Gastroesophageal sphincter (tissue), 4 donors: Measurements from ENCODE around the gene TRAF3. TPM values are rescaled to one million over a fixed set of nuclear protein-coding genes. Genes with fewer than 3 reads are reported as not detected.

ENCODE experiments used
- ATAC-seq: fragments of 150-250 bp; one replicate; pipeline ENCODE4 v1.9.1; 2016; ENCODE audit warnings: mild to moderate bottlenecking, moderate library complexity
- H3K27ac ChIP-seq, 4 donors: fragments of 200-600 bp; sonication (generic) in 3 of 4; 1 replicate in 3 of 4; 2 replicates in 1 of 4; pipeline ENCODE4 v1.5.1; 2016 to 2019
- H3K27me3 ChIP-seq: fragments of 200-600 bp; sonication (generic); one replicate; pipeline ENCODE4 v1.5.1; 2019
- H3K36me3 ChIP-seq, 2 donors: fragments of 200-600 bp; sonication (generic); one replicate each; pipeline ENCODE4 v1.5.1; 2019; ENCODE audit warnings: control low read depth in 1 of 2
- H3K4me1 ChIP-seq, 3 donors: fragments of 200-600 bp; sonication (generic); 1 replicate in 2 of 3; 2 replicates in 1 of 3; pipeline ENCODE4 v1.5.1; 2016 to 2019; ENCODE audit warnings: control low read depth in 2 of 3
- H3K4me3 ChIP-seq, 2 donors: fragments of 200-600 bp; sonication (generic); one replicate each; pipeline ENCODE4 v1.5.1; 2019; ENCODE audit warnings: mild to moderate bottlenecking in 1 of 2, moderate library complexity in 1 of 2
- H3K9me3 ChIP-seq, 3 donors: fragments of 200-600 bp; sonication (generic); one replicate each; pipeline ENCODE4 v1.5.1; 2017 to 2019; ENCODE audit warnings: control low read depth in 2 of 3
- EP300 ChIP-seq: sonication (generic); formaldehyde crosslinking; IDR thresholded peaks from one replicate; pipeline ENCODE4 v1.6.1; 2017; ENCODE audit warnings: antibody characterized with exemption, mild to moderate bottlenecking
- POLR2A ChIP-seq, 2 donors: fragments of 450-650 bp; IDR thresholded peaks; one replicate each; pipeline ENCODE4 v1.6.1; 2017; ENCODE audit warnings: antibody characterized with exemption in 2 of 2, mild to moderate bottlenecking in 2 of 2, moderate library complexity in 1 of 2
- POLR2AphosphoS5 ChIP-seq: sonication (generic); formaldehyde crosslinking; IDR thresholded peaks from one replicate; pipeline ENCODE4 v1.6.1; 2017; ENCODE audit warnings: antibody characterized with exemption
- WGBS, 2 donors: methylation state at CpG; one replicate each; pipeline ENCODE4 v1.1.5; 2018; ENCODE audit warnings: low coverage in 1 of 2; 5-methylcytosine and 5-hydroxymethylcytosine counted together
- total RNA-seq, 4 donors: library from RNA; depleted of rRNA; stranded (reverse); fragments of >200 nt; gene quantifications; one replicate each; pipeline ENCODE4 v1.1.0, GENCODE V29; 2016
- TF ChIP-seq, protein P1 (sequence below), 4 experiments: fragments of 200-600 bp in 2 of 4; fragments of 450-650 bp in 2 of 4; sonication (generic) in 1 of 4; IDR thresholded peaks; one replicate each; pipeline ENCODE4 v1.5.1; 2017 to 2019; ENCODE audit warnings: antibody characterized with exemption in 4 of 4, mild to moderate bottlenecking in 2 of 4, moderate library complexity in 2 of 4

The TRAF3 gene
- total RNA-seq, 4 donors from 2014 or later = 10.9 to 29.0 (median 18.7) TPM

DNA sequence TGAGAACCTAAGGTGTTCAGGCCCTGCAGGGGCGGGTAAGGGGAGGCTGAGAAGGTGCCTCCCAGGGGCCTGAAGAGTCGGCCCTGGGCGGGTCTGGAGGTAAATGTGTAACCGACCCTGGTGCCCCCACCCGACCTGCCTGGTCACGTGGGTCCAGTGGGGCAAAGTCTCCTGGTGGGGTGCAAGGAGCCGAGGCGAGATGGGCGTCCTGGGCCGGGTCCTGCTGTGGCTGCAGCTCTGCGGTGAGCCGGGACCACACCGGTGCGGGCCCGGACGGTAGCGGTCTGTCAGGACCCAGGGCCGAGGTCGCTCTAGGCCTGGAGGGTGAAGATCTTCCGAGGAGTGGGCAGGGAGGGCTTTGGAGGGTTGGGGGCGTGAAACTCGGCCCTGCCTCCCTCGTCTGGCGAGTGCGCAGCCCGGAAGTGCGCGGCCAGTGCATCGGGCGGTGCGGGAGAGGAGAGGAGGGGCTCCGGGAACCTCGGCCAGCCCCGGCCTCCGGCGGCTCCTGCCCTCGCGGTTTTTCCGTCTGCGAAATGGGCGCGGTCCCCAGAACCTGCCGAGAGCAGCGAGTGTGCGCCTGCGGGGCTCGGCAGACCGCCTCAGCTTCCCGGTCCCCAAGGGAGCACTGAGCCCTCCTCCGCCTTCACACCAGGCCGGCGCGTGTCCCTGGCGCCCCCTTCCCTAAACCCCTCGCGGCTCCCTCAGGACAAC, 145.4 kb downstream of the TRAF3 start, which contains the start of gene AMN:
Gene AMN (plus strand): TSS at position 174 of the 711 bp plus-strand sequence. CDS start 26 bp downstream, at position 200.
- H3K27me3 ChIP-seq = peaks cover 70% of the 10 kb centered on the region
- 3% methylated on average over 6 to 7 of the region's 56 CpGs for WGBS, 2 donors
- no peak for TF ChIP-seq POLR2AphosphoS5
- TF ChIP-seq, protein P1, sequence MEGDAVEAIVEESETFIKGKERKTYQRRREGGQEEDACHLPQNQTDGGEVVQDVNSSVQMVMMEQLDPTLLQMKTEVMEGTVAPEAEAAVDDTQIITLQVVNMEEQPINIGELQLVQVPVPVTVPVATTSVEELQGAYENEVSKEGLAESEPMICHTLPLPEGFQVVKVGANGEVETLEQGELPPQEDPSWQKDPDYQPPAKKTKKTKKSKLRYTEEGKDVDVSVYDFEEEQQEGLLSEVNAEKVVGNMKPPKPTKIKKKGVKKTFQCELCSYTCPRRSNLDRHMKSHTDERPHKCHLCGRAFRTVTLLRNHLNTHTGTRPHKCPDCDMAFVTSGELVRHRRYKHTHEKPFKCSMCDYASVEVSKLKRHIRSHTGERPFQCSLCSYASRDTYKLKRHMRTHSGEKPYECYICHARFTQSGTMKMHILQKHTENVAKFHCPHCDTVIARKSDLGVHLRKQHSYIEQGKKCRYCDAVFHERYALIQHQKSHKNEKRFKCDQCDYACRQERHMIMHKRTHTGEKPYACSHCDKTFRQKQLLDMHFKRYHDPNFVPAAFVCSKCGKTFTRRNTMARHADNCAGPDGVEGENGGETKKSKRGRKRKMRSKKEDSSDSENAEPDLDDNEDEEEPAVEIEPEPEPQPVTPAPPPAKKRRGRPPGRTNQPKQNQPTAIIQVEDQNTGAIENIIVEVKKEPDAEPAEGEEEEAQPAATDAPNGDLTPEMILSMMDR (IDR thresholded peaks at IDR 0.05) = no peak
- TF ChIP-seq EP300 = no peak
- no peak for TF ChIP-seq POLR2A (IDR thresholded peaks at IDR 0.05)
- no peak for ATAC-seq
- H3K4me3 ChIP-seq = peak within 1 kb of the TSS in 1 of 2 donors; percentile 40
- H3K27ac ChIP-seq = no peak within 1 kb of the TSS
- H3K4me1 ChIP-seq = peaks cover 0 to 19% (median 8%) of the 10 kb centered on the region in 3 donors
- no peaks in the 10 kb centered on the region for H3K9me3 ChIP-seq
- H3K36me3 ChIP-seq = no peaks in the 10 kb centered on the region

DNA sequence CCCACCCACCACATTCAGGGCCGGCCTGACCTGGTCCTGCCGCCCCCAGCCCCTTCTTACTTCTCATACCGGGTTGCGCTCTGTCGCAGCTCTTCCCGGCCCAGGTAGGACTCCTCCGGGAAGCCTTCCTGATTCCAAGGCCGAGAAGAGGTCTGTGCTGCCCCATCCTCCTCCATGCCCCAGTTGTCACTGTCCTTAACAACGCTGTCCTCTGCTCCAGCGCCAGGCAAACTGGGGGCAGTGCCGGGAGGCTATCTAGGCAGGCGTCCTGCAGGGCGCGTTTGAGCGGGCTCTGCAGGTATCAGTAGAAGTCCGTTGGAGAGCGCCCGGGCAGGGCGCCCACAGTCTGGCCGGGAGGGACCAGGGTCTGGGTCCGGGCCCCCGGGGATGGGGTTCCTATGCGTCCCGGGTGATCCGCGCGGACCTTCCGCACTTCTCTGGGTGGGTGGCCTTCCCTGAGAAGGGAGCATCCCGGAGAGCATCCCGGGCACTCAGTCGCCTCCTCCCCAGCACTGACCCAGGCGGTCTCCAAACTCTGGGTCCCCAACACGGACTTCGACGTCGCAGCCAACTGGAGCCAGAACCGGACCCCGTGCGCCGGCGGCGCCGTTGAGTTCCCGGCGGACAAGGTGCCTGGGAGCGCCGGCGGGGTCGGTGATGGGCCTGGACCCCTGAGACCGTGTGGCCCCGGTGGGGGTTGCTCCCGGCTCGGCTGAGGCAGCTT, 146.1 kb downstream of the TRAF3 start:
- H3K27ac ChIP-seq = no peak overlapping the region
- H3K9me3 ChIP-seq = no peaks in the 10 kb centered on the region
- H3K36me3 ChIP-seq = no peaks in the 10 kb centered on the region
- peak overlapping the region in 1 of 2 donors; percentile 40 for H3K4me3 ChIP-seq
- TF ChIP-seq, protein P1 (IDR thresholded peaks at IDR 0.05) = no peak
- TF ChIP-seq POLR2AphosphoS5 (no peak), POLR2A (IDR thresholded peaks at IDR 0.05) (no peak), EP300 (no peak)
- H3K4me1 ChIP-seq = peaks cover under 1 to 25% (median 13%) of the 10 kb centered on the region in 3 donors
- 0% methylated on average over 1 to 6 of the region's 53 CpGs for WGBS, 2 donors
- ATAC-seq = no peak
- H3K27me3 ChIP-seq = peaks cover 77% of the 10 kb centered on the region

DNA sequence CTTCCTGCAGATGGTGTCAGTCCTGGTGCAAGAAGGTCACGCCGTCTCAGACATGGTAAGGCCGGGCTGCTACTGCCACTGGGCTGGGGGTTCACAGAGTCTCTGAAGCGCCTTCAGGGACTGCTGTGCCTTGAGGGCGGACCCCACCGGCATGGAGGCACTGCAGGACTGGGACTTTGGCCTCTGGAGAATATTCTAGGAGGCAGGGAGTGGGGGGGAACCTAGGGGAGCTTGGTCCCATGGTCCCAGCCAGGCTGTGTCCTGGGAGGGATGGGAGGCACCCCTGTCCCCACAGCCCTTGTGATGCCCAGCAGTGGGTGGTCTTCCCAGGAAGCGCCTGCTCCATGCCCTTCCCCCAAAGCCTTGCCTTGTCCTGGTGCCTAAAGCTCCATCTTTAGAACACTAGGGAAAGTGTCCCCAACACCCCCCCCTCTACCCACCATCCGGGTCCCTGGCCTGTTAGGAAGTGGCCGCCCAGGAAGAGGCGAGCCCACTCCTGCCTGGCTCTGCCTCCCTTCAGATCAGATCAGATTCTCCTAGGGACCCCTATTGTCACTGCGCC, 146.8 kb downstream of the TRAF3 start:
- TF ChIP-seq, protein P1 (IDR thresholded peaks at IDR 0.05) = no peak
- TF ChIP-seq POLR2AphosphoS5 (no peak), EP300 (no peak), POLR2A (IDR thresholded peaks at IDR 0.05) (no peak)
- Histone ChIP-seq H3K36me3 (no peaks in the 10 kb centered on the region), H3K27me3 (peaks cover 84% of the 10 kb centered on the region), H3K27ac (no peak overlapping the region), H3K9me3 (no peaks in the 10 kb centered on the region), H3K4me3 (no peak overlapping the region), H3K4me1 (peaks cover 5 to 31% (median 19%) of the 10 kb centered on the region in 3 donors)
- no CpG with 5 or more reads among the region's 11 CpGs for WGBS, 2 donors
- no peak for ATAC-seq

DNA sequence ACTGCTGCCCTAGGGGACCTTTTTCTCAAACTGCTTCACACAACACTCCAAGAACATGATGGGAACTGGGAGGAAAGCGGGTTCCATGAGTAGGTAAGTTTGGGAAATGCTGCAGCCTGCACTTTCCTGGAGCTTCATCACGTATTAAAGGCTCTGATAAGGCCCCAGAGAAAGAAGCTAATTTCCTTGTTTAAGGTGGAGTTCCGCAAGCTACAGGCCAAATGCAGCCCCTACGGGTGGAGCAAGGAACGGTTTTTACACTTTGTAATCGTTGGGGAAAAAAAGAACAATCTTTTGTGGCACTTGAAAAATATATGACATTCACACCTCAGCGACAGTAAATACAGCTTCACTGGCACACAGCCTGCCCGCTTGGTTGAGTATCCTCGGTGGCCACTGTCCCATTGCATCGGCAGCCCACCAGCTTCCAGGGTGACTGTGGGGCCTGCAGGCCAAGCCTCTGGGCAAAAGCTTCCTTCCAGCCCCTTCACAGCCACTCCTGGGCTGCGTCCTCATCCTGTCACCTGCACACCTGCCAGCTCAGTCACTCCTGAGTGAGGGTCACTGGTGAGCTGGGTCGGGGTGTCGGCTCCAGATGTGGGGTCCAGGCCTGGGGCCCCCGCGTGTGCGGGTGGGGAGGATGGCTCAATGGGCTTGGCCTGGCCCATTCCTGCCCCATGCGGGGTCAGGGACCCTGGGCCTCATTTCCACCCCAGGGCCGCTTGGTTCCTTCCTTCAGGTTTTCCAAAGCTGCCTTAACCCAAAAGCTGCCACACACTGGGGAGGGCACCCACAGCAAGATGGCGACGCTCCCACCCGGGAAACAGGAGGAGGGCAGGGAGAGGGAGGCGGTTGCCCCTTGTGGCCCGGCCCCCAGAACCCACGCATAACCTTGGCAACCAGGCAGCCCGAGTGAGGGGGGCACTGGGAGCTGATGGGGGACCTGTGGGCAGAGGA, 147.7 kb downstream of the TRAF3 start:
- Histone ChIP-seq H3K4me1 (peaks cover 9 to 40% (median 29%) of the 10 kb centered on the region in 3 donors), H3K36me3 (no peaks in the 10 kb centered on the region), H3K4me3 (no peak overlapping the region), H3K27ac (no peak overlapping the region), H3K9me3 (no peaks in the 10 kb centered on the region), H3K27me3 (peaks cover 93% of the 10 kb centered on the region)
- WGBS, 2 donors = 79 to 81% methylated on average over 6 to 13 of the region's 25 CpGs
- no peak for ATAC-seq
- TF ChIP-seq POLR2AphosphoS5 (no peak), POLR2A (IDR thresholded peaks at IDR 0.05) (no peak), EP300 (no peak)
- TF ChIP-seq, protein P1 (IDR thresholded peaks at IDR 0.05) = no peak
